ENCODE data around the gene FMNL2. TPM values are rescaled to one million over a fixed set of nuclear protein-coding genes. Genes with fewer than 3 reads are reported as not detected.
A peak's percentile ranks its signal among the peaks of the same experiment; 100 is the strongest.

FMNL2 gene
- total RNA-seq, 1 donor from 2014 or later: 24.7 TPM

DNA sequence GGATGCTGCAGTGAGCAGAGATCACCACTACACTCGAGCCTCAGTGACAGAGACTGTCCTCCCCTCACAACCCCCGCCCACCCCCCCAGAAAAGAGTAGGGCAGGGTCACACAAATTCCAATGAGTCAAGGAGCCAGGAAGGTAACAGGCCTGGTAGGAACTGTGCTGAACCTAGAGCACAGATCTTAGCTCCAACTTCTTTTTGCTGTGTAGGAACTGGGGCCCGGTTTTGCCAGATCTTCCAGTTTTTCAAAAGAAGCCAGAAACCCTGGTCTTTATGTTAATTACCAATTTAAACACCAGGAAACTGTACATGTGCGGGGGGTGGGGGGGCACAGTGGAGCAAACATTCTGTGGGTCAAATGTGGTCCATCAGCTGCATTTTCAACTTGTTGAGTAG lies 311.3 kb downstream of the FMNL2 start:
- no peaks in the 10 kb centered on the region for H3K27me3 ChIP-seq (ENCODE audit: control insufficient read depth, insufficient read depth, low read length)
- H3K36me3 ChIP-seq (ENCODE audit: control insufficient read depth, insufficient read depth, low read length): peaks cover 3% of the 10 kb centered on the region
- FAIRE-seq (no peak), DNase-seq (ENCODE audit: low read depth) (no peak)
- no peak for TF ChIP-seq CTCF (IDR thresholded peaks at IDR 0.05; ENCODE audit: insufficient read depth, low read length, severe bottlenecking)
- H3K4me3 ChIP-seq (ENCODE audit: low read depth, low read length): no peak overlapping the region

DNA sequence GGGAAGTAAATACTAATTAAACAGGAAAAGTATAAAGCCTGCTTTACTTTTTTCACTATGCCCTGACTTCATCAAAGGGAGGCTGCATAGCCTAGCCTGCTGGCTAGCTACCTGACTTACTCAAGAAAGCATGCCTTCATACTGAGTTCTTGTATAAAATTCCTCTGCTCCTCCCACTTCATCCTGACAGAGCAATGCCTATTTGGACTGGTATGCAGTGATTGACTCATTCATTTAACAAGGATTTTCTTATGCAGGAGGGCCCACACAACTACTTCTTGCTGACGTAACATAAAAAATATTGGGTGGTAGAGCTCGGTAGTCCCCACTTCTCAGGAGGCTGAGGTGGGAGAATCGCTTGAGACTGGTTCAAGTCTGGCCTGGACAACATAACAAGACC lies 311.8 kb downstream of the FMNL2 start:
- Histone ChIP-seq H3K4me3 (ENCODE audit: low read depth, low read length) (no peak overlapping the region), H3K36me3 (ENCODE audit: control insufficient read depth, insufficient read depth, low read length) (peaks cover 3% of the 10 kb centered on the region), H3K27me3 (ENCODE audit: control insufficient read depth, insufficient read depth, low read length) (no peaks in the 10 kb centered on the region)
- FAIRE-seq: no peak
- peak; percentile 92 for DNase-seq (ENCODE audit: low read depth)
- TF ChIP-seq CTCF (IDR thresholded peaks at IDR 0.05; ENCODE audit: insufficient read depth, low read length, severe bottlenecking): no peak

GRCh38 chr2:152647552-152647951 lies 312.6 kb downstream of the FMNL2 start:
- TF ChIP-seq CTCF (IDR thresholded peaks at IDR 0.05; ENCODE audit: insufficient read depth, low read length, severe bottlenecking): no peak
- peaks cover under 1% of the 10 kb centered on the region for H3K36me3 ChIP-seq (ENCODE audit: control insufficient read depth, insufficient read depth, low read length)
- no peaks in the 10 kb centered on the region for H3K27me3 ChIP-seq (ENCODE audit: control insufficient read depth, insufficient read depth, low read length)
- DNase-seq (ENCODE audit: low read depth): peak; percentile 13
- no peak overlapping the region for H3K4me3 ChIP-seq (ENCODE audit: low read depth, low read length)
- no peak for FAIRE-seq

DNA sequence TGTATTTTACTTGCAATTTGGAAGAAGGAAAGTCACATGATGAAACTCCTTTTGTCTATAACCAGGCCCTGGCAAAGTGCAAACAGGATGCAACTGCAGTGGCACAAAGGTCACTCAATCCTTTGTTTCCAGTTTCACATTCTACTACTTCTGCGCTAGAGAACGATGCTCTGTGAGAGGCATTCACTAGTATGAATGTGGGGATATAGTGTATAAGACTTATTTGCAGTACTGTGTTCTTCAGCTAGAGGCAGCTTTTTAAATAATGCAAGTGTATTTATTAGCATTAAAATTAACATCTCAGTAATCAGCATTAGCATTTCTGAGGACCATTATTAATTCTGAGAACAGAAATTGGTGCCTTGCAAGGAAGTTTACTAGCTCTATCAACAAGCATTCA lies 313.4 kb downstream of the FMNL2 start:
- DNase-seq (ENCODE audit: low read depth) (peak; percentile 20), FAIRE-seq (no peak)
- Histone ChIP-seq H3K27me3 (ENCODE audit: control insufficient read depth, insufficient read depth, low read length) (no peaks in the 10 kb centered on the region), H3K36me3 (ENCODE audit: control insufficient read depth, insufficient read depth, low read length) (no peaks in the 10 kb centered on the region), H3K4me3 (ENCODE audit: low read depth, low read length) (no peak overlapping the region)
- TF ChIP-seq CTCF (IDR thresholded peaks at IDR 0.05; ENCODE audit: insufficient read depth, low read length, severe bottlenecking): no peak

DNA sequence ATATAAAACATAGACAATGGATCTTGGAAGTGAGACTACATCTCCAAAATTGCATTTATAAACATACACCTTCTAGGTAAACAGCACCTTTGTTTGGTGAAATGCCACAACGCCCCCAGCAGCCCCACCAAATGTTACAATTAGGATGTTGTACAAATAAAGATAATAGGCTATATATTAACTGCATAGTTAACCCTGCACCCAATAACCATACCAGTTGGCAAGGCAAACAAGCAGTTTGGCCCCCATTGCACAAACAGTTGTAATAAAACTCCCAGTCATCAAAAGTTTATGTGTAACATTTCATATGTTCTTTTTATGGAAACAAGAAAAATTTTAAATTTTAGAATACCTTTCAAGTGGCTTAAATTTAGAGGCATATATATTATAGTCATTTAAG lies 315.0 kb downstream of the FMNL2 start:
- FAIRE-seq: no peak
- no peaks in the 10 kb centered on the region for H3K27me3 ChIP-seq (ENCODE audit: control insufficient read depth, insufficient read depth, low read length)
- no peak overlapping the region for H3K4me3 ChIP-seq (ENCODE audit: low read depth, low read length)
- DNase-seq (ENCODE audit: low read depth): no peak
- TF ChIP-seq CTCF (IDR thresholded peaks at IDR 0.05; ENCODE audit: insufficient read depth, low read length, severe bottlenecking): no peak
- H3K36me3 ChIP-seq (ENCODE audit: control insufficient read depth, insufficient read depth, low read length): no peaks in the 10 kb centered on the region

GRCh38 chr2:152650768-152651371 lies 315.9 kb downstream of the FMNL2 start:
- Histone ChIP-seq H3K36me3 (ENCODE audit: control insufficient read depth, insufficient read depth, low read length) (no peaks in the 10 kb centered on the region), H3K4me3 (ENCODE audit: low read depth, low read length) (no peak overlapping the region), H3K27me3 (ENCODE audit: control insufficient read depth, insufficient read depth, low read length) (no peaks in the 10 kb centered on the region)
- DNase-seq (ENCODE audit: low read depth): no peak
- FAIRE-seq: no peak
- TF ChIP-seq CTCF (IDR thresholded peaks at IDR 0.05; ENCODE audit: insufficient read depth, low read length, severe bottlenecking): no peak
